Activated naive CD8-positive, alpha-beta T cell treated with anti-CD3 and anti-CD28 coated beads for 36 hours (primary cell): Measurements from ENCODE around the gene SDE2. TPM values are rescaled to one million over a fixed set of nuclear protein-coding genes. Genes with fewer than 3 reads are reported as not detected.
"Not testable (repeated sequence)": the region's sequence is repeated elsewhere in the genome, so short reads cannot be mapped to it uniquely, and the experiment has no call there.

Source experiments
- DNase-seq: peaks from one replicate; pipeline ENCODE4 v3.0.0; 2021
- H3K27ac Mint-ChIP-seq: one replicate; pipeline ENCODE4 v1.8.0; 2022; ENCODE audit warnings: mild to moderate bottlenecking, moderate library complexity, mixed read lengths
- H3K27me3 Mint-ChIP-seq: one replicate; pipeline ENCODE4 v1.8.0; 2022; ENCODE audit warnings: mild to moderate bottlenecking, mixed read lengths
- H3K36me3 Mint-ChIP-seq: one replicate; pipeline ENCODE4 v1.8.0; 2021; ENCODE audit warnings: mild to moderate bottlenecking, mixed read lengths
- H3K4me1 Mint-ChIP-seq: one replicate; pipeline ENCODE4 v1.8.0; 2021; ENCODE audit warnings: mixed read lengths
- H3K4me3 Mint-ChIP-seq: one replicate; pipeline ENCODE4 v1.8.0; 2022; ENCODE audit warnings: mild to moderate bottlenecking, moderate library complexity, mixed read lengths
- H3K9me3 Mint-ChIP-seq: one replicate; pipeline ENCODE4 v1.8.0; 2022; ENCODE audit warnings: mixed read lengths
- total RNA-seq, 2 experiments: library from RNA; stranded (reverse); gene quantifications; one replicate each; pipeline ENCODE4 v1.2.3, GENCODE V29; 2021

SDE2 gene
- total RNA-seq, 2 experiments from 2014 or later, result 20.0 to 21.2 TPM

DNA sequence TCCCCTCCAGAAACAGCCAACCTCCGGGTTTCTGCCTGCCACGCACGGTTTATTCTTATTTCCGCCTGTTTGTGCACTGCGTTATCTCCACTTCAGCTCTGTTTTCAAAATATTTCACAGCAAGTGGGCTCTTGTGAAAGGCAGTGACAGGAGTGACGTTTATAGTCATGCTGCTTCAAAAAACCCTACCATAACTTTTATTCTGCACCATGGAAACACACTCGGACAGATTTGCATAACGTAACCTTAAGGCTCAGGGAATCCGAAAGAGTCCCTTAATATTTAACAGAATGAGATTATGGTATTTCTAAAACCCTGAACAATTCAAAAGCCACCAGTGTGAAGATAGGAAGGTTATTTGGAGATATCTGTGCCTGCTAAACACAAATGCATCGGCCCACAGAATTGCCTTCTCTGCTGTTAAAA is 782 bp upstream of the SDE2 start:
- H3K4me1 Mint-ChIP-seq, result peaks cover 59% of the 10 kb centered on the region
- H3K4me3 Mint-ChIP-seq, result peak overlapping the region; percentile 100
- DNase-seq, result no peak
- H3K27ac Mint-ChIP-seq, result peak overlapping the region; percentile 100
- peaks cover 15% of the 10 kb centered on the region for H3K36me3 Mint-ChIP-seq
- peaks cover 4% of the 10 kb centered on the region for H3K9me3 Mint-ChIP-seq
- no peaks in the 10 kb centered on the region for H3K27me3 Mint-ChIP-seq

DNA sequence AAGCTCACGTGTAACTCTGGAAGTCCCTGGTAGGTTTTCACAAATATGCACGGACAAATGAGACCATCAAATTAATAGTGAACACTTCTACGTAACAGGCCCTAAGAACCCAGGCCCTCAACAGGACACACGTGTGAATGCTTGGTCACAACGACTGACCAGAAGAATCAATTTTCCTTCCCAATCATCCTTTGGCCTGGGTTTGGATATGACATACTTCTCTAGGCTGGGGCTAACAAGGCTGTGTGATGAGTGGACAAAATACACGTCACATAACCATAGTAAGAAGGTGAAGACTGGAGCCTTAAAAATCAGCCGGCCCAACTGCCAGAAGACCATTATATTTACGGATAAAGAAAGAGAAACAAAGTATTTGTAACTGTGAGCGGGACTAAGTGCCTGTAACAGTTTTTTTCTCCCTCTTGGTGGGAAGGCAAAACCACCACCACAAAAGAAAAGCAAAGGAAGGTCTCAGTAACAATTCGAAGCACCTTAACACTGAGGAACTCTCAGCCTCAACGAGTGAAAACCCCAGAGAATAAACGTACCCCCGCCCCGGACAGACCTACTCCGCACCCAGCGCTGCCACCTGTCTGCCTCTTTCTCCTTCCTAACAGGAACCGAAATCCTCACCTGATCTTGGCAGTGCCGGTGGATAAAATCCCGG is 450 bp downstream of the SDE2 start:
- Mint-ChIP-seq H3K4me3 (peak overlapping the region; percentile 100), H3K36me3 (peaks cover 20% of the 10 kb centered on the region), H3K4me1 (peaks cover 58% of the 10 kb centered on the region), H3K9me3 (peaks cover 4% of the 10 kb centered on the region), H3K27me3 (no peaks in the 10 kb centered on the region), H3K27ac (peak overlapping the region; percentile 100)
- no peak for DNase-seq

DNA sequence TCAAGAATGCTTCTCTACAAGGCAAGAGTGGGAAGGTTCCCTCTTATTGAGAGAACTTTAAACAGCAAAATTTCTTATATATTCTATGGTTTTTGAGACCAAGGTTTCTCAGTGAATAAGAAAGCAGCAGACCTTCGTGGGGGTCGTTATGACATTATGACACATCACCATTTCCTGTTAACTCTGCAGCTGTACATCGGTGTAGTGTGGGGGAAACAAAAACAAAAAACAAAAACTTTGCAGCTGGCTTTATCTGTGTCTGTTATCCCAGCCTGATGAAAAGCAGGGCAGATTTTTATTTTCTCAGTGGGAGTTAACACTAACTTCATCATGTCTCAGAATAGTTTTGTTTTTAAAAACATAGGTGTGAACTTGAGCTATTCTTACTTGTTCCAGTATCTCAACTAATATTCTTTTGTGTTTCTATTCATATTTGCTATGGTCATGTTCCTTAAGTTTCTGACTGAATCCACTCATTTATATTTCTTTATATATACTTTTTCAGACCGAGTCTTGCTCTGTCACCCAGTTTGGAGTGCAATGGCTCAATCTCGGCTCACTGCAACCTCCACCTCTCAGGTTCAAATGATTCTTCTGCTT is 2.1 kb downstream of the SDE2 start:
- H3K9me3 Mint-ChIP-seq, result no peaks in the 10 kb centered on the region
- H3K27me3 Mint-ChIP-seq, result no peaks in the 10 kb centered on the region
- peak overlapping the region; percentile 74 for H3K27ac Mint-ChIP-seq
- H3K4me3 Mint-ChIP-seq, result peak overlapping the region; percentile 100
- H3K4me1 Mint-ChIP-seq, result peaks cover 45% of the 10 kb centered on the region
- DNase-seq, result no peak
- H3K36me3 Mint-ChIP-seq, result peaks cover 23% of the 10 kb centered on the region

DNA sequence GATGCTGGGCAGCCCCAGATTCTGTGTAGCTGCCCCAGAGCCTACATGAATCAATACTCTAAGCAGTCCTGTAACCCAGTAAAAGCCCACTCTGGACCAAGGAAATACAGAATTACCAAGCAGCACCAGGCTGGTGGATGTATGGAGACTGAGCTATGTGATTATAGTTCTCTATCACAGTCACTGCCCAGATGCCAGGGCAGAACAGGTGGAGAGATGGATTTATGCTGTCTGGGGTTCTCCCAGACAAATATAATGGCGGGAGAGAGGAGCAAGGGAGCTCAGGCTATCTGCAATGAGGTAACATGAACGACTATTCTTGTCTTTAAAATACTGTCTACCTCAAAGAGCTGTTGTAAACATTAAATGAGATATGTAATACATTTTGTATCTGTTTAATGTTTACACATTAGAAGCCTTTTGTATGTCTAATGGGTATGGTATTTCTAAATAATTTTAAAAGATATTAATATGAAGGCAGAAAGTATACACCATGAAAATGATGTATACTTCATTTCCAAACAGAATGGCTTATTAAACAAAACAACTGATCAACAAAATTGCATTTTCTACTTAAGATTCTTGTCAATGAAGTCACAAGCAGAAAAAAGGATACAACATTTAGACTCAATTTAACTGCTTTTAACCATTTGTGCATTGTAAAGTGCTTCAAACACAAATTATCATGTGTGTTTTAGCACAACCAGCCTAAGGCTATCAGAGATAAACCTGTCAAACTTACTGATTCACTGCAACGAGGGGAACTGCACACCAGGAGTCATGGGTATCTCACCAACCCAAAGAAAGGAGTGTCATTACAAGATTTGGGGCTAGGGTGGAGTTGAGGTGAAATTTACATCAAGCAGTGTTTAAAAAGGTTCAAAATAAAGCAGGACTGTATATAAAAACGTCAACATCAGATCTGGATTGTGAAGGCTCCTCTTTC is 3.0 kb downstream of the SDE2 start:
- Mint-ChIP-seq H3K4me3 (peak overlapping the region; percentile 70), H3K9me3 (no peaks in the 10 kb centered on the region), H3K27ac (peak overlapping the region; percentile 74), H3K27me3 (no peaks in the 10 kb centered on the region), H3K36me3 (peaks cover 31% of the 10 kb centered on the region), H3K4me1 (peaks cover 48% of the 10 kb centered on the region)
- DNase-seq, result no peak

DNA sequence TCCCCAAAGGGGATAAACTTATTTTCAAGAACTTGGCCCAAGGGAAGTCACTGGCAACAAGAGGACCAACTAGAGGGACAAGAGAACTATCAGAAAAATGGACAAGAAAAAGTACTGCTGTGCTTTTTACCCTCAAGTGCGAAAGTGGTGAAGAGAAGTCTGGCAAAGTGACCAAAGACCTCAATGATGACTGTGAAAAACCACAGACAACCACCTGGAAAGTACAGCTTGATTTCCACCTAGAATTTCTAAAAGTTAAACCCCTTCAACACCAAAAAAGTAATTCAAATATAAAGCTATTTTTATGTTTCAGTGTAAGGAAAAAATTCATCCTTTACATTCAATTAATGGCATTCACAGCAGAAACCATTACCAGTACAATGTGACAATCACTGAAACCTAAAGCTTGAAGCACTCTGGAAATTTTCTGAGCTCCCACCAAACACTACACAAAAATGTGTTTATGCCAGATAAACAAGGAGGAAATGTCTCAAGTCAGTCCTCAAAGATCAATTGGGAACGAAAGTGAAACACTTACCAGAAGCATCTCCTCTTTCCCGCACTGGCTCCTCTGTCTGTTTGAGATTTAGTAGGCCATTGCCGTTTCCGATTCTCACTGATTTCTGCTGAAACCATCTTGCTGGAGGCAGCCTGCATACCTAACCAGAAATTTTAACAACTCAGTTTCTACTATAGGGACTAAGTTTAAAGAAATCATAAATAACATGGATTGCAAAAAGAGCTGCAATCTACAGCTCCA is 8.3 kb downstream of the SDE2 start:
- Mint-ChIP-seq H3K27ac (peak overlapping the region; percentile 82), H3K9me3 (no peaks in the 10 kb centered on the region), H3K27me3 (no peaks in the 10 kb centered on the region), H3K4me1 (peaks cover 45% of the 10 kb centered on the region), H3K4me3 (peak overlapping the region; percentile 18), H3K36me3 (peaks cover 37% of the 10 kb centered on the region)
- DNase-seq, result no peak

DNA sequence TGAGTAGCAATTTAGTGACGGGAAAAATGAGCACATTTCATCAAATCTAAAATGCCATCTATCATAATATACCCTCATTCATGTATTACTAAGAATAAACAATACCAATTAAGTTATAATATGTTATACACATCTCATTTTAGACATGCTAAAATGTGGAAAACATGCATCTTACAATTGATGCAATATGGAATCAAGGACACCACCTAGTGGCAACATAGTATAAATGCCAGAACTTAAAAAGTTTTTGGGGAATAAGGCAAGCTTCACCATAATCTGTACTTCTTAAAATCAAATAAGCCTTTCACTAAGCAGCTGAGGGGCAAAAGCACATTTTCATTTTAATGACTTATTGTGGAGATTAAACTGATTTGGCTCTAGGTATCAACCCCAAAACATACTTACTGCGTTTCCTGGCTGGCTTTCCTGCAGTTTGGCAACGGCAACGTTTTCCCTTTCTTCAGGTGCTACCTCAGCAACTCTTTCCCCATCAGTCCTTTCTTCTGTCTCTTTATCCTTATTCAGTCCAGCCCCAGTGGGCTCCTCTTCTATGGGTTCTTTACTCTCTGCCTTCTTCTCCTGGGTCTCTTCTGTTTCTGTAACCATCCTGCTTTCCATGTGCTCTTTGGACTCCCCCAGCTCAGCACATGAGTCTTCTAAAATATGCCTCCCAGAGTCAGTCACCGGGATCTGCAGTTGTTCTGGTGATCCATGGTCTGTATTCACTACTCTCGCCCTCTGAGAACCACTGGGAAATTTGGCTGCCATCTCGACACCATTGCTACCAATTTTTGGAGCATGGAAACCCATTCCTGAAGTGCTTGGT is 11.4 kb downstream of the SDE2 start:
- no peaks in the 10 kb centered on the region for H3K9me3 Mint-ChIP-seq
- H3K4me1 Mint-ChIP-seq, result peaks cover 36% of the 10 kb centered on the region
- H3K36me3 Mint-ChIP-seq, result peaks cover 39% of the 10 kb centered on the region
- H3K4me3 Mint-ChIP-seq, result no peak overlapping the region
- DNase-seq, result no peak
- no peaks in the 10 kb centered on the region for H3K27me3 Mint-ChIP-seq
- H3K27ac Mint-ChIP-seq, result no peak overlapping the region

DNA sequence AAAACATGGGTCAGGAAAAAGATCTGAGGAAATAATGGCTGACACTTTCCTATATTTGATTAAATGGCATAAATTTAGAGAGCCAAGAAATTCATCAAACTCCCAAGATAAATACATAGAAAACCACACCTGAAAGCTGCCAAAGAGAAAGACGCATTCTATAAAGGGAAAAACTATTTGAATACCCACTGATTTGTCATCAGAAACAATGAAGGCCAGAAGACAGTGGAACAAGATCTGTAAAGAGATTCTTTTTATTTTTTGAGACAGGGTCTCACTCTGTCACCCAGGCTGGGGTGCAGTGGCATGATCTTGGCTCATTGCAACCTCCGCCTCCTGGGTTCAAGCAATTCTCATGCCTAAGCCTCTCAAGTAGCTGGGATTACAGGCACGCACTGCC is 17.4 kb downstream of the SDE2 start:
- H3K36me3 Mint-ChIP-seq, result peaks cover 42% of the 10 kb centered on the region
- peaks cover 9% of the 10 kb centered on the region for H3K4me1 Mint-ChIP-seq
- no peak for DNase-seq
- no peak overlapping the region for H3K27ac Mint-ChIP-seq
- peaks cover 5% of the 10 kb centered on the region for H3K9me3 Mint-ChIP-seq
- H3K4me3 Mint-ChIP-seq, result no peak overlapping the region
- H3K27me3 Mint-ChIP-seq, result no peaks in the 10 kb centered on the region

DNA sequence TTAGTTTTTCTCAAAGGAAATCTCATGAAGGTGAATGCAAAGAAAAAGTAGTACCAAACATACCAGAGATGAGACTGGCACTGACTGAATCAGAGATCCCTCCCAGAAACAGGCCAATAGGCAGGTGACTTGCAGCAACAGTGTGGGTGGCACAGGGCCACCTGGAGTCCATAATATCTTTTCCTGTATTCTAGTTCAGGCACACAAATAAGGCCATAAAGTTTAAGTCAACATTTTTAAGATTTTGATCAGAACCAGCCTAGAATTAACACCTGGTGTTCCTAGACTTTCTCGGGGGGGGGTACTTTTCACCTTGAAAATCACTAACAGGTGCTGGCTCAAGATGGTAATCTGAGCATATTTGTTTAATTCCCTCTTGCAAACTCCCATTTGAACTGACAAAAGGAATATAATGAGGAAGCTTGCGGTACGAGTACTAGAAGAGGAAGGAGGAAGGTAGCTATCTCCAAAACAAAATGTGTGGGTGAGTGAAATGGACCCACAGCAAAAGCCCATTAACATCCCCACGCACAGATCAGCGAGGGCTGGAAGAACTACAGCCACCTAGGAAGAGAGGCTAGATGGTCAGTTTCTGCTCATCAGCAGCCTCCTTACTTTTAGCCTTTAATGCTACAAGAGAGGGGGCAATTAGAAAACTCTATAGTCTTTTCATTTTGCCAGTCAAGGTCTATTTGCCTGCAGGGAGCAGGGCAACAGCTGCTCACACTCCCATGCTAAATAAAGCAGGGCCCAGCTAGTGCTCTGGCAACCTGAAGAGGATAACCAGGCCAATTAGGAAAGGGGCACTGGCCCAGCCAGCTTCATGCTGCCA is 18.9 kb downstream of the SDE2 start:
- no peak overlapping the region for H3K4me3 Mint-ChIP-seq
- H3K4me1 Mint-ChIP-seq, result peaks cover 4% of the 10 kb centered on the region
- H3K9me3 Mint-ChIP-seq, result peaks cover 5% of the 10 kb centered on the region
- no peak for DNase-seq
- H3K36me3 Mint-ChIP-seq, result peaks cover 31% of the 10 kb centered on the region
- peak overlapping the region; percentile 63 for H3K27ac Mint-ChIP-seq
- no peaks in the 10 kb centered on the region for H3K27me3 Mint-ChIP-seq

DNA sequence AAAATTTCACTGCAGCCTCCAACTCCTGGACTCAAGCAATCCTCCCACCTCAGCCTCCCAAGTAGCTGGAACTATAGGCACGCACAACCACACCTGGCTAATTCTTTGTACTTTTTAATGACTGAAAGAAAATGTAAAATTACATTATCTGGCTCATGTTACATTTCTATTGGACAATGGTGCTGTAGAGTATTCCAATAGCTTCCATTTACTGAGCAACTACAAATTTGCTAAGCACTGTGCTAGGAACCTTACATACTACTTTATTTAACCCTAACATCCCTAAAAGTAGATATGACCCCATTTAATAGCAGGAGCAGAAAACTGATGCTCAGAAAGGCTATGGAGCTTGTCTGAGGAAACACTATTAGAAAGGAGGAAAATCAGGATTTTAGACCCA is 19.7 kb downstream of the SDE2 start:
- H3K36me3 Mint-ChIP-seq, result peaks cover 31% of the 10 kb centered on the region
- peaks cover 4% of the 10 kb centered on the region for H3K4me1 Mint-ChIP-seq
- H3K4me3 Mint-ChIP-seq, result no peak overlapping the region
- H3K9me3 Mint-ChIP-seq, result peaks cover 5% of the 10 kb centered on the region
- DNase-seq, result no peak
- no peaks in the 10 kb centered on the region for H3K27me3 Mint-ChIP-seq
- H3K27ac Mint-ChIP-seq, result no peak overlapping the region

DNA sequence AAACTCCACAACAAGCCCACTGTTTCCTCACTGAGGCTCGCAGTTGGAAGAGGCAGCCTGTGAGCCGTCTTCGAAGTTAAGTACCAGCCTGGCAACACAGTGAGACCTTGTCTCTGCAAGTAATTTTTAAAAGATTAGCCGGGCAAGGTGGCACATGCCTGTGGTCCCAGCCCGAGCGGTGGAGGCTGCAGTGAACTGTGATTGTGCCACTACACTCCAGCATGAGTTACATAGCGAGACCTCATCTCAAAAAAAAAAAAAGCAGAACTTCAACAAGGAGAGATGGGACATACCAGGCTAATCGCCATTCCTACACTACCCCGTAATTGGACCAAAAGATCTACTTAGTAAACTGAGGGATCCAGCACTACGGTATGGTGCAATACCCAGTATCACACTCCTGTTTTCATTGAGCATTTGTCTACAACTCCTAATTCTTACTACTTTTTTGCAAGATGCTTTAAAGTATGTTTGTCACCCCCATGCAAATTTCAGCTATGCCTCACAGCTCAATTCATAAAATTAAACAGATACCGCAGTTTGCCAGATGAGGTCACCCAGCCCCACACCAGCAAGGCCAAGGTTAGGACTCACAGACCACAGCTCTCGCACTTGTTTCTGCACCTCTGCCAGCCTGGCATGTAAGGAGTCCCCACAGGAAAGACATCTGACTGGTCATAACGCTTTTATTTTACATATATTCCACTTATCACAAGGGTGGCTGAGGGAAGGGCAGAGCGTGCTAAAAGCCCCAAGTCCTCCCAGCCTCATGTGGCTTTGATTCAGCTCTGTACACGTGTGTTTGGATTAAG is 21.0 kb downstream of the SDE2 start:
- peaks cover 4% of the 10 kb centered on the region for H3K4me1 Mint-ChIP-seq
- peaks cover 5% of the 10 kb centered on the region for H3K9me3 Mint-ChIP-seq
- no peak for DNase-seq
- H3K27me3 Mint-ChIP-seq, result no peaks in the 10 kb centered on the region
- H3K27ac Mint-ChIP-seq, result peak overlapping the region; percentile 23
- peaks cover 25% of the 10 kb centered on the region for H3K36me3 Mint-ChIP-seq
- H3K4me3 Mint-ChIP-seq, result no peak overlapping the region

DNA sequence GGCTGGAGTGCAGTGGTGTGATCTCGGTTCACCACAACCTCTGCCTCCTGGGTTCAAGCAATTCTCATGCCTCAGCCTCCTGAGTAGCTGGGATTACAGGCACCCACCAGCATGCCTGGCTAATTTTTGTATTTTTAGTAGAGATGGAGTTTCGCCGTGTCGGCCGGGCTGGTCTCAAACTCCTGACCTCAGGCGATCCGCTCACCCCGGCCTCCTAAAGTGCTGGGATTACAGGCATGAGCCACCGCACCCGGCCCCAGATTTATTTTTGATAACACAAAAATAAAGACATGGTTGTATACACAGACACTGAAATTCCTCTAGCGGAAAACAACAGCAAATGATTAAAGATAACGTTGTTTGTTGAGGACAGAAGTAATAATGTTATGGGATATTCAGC is 24.0 kb downstream of the SDE2 start:
- H3K36me3 Mint-ChIP-seq, H3K9me3 Mint-ChIP-seq, H3K27ac Mint-ChIP-seq, H3K4me3 Mint-ChIP-seq, H3K27me3 Mint-ChIP-seq, H3K4me1 Mint-ChIP-seq, DNase-seq: not testable (repeated sequence)

DNA sequence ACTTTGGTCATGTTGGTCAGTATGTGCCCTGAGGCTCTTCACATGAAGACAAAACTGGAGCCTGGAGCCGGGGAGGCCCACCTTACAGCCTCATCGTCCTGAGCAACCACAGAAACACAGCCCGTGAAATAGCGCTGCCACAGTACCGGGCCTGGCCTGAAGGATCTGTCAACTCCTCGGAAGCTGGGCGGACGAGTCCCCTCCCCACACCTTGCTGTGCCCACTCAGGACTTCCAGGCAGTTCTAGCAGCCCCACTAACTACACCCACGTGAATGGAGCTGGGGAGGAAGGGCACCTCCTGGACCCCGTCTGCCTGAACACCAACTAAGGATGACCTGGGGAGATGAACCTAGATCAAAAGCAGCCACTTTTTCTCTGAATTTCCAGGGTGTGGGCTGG is 24.7 kb downstream of the SDE2 start:
- H3K27me3 Mint-ChIP-seq, result no peaks in the 10 kb centered on the region

DNA sequence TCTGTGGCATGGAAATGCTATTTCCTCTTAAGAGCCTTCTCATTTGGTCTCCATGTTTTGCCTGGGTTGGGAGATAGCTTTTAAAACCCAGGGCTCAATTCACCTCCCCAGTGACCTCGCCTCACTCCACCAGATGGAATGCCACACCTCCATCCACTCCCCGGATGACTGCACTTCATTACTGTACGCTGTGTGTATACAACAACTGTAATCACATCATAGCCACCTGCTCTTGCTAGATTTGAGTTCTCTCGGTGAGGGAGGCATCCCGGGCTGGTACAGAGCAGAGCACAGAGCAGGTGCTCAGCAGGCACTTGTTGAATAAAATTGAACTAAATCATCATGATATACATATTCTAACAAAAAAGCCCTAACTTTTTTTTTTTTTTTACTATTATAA is 26.0 kb downstream of the SDE2 start:
- Mint-ChIP-seq H3K9me3 (no peaks in the 10 kb centered on the region), H3K4me3 (no peak overlapping the region), H3K27ac (no peak overlapping the region), H3K36me3 (no peaks in the 10 kb centered on the region), H3K4me1 (peaks cover 4% of the 10 kb centered on the region), H3K27me3 (no peaks in the 10 kb centered on the region)
- no peak for DNase-seq

More for the DNA sequence above, 24.7 kb downstream of the SDE2 start:
- Mint-ChIP-seq H3K36me3 (peaks cover 2% of the 10 kb centered on the region), H3K27ac (no peak overlapping the region), H3K4me3 (no peak overlapping the region), H3K4me1 (peaks cover 4% of the 10 kb centered on the region), H3K9me3 (no peaks in the 10 kb centered on the region)
- no peak for DNase-seq
